NCI-H146 treated with DMSO at 0.1 percent for 48 hours (cell line): ENCODE measurements around the gene ACOT8.
"Not testable (repeated sequence)": the region's sequence is repeated elsewhere in the genome, so short reads cannot be mapped to it uniquely, and the experiment has no call there.

Experiments used
- DNase-seq: peaks from one replicate; lab custom pipeline; 2025; ENCODE audit not compliant: unreplicated experiment; lab: John Stamatoyannopoulos, UW

Gene ACOT8

GRCh38 chr20:45853484-45853883 is 3.7 kb downstream of the ACOT8 start:
- no peak for DNase-seq

DNA sequence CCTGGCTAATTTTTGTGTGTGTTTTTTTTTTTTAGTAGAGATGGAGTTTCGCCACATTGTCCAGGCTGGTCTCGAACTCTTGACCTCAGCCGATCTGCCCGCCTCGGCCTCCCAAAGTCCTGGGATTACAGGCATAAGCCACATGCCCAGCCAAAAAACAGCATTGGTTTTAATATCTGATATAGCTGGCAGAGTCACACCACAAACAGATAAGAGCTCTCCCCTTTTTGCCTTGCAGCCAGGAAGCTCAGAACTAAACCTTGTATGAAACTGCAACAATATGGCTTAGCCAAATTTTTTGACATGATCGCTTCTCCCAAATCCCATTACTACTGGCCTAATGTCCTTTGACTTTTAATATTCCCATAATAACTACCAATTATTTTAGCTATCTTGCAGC is 4.9 kb downstream of the ACOT8 start:
- no peak for DNase-seq

DNA sequence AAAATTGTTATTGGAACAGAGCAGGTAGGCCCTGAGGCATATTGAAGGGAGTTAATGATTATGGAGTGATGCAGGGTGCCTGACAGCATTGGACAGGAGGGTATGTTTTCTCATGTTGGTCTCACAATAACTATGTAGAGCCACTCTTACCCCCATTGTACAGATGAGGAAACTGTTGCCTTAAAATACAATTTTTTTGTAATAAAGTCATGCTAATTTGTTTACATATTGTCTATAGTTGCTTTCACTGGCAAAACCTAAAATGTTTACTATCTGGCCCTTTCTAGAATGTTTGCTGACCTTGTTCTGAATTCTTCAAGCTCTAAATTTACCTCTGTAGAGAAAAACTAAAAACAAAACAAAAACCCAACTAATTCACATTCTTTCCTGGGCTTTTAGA is 5.7 kb downstream of the ACOT8 start:
- DNase-seq, result no peak

GRCh38 chr20:45850926-45851325 is 6.3 kb downstream of the ACOT8 start:
- no peak for DNase-seq

- DNase-seq, result no peak
These were observed 7.0 kb downstream of the ACOT8 start for GRCh38 chr20:45850238-45850637.

DNA sequence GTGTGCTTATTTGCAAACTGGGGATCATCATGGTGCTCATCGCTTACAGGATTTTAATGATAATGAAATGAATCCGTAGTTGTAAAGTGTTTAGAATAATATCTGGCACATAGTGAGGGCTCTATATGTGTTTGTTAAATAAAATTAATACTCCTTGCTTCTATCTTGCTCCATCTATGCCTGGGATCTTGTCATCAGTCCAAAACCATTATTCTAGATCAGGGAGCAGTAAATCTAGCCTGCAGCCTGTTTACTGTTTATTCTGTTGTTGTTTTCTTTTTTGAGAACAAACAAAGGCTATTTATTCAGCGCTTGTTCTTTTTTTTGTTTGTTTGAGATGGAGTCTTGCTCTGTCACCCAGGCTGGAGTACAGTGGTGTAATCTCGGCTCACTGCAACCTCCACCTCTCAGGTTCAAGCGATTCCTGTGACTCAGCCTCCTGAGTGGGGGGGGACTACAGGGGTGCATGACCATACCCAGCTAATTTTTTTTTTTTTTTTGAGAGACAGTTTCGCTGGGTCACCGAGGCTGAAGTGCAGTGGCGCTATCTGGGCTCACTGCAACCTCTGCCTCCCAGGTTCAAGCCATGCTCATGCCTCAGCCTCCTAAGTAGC is 8.1 kb downstream of the ACOT8 start:
- DNase-seq, result no peak

DNA sequence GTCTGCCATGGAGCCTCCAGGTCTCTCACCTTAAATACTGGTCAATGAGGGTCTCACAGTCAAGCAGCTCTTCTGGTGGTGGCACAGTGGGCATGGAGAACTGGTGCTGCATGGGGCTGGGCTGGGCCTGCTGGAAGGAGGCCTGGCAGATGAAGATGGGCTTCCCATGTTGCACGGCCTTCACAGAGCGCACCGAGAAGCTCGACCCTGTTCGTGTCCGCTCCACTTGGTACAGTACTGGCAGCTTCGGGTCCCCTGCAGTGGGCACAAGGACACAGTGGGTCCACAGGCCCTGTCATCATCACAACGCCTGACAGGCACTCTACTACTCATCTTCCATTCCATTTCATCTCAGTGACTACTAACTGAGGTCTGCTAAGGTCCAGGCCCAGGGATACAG is 8.8 kb downstream of the ACOT8 start:
- DNase-seq, result no peak

DNA sequence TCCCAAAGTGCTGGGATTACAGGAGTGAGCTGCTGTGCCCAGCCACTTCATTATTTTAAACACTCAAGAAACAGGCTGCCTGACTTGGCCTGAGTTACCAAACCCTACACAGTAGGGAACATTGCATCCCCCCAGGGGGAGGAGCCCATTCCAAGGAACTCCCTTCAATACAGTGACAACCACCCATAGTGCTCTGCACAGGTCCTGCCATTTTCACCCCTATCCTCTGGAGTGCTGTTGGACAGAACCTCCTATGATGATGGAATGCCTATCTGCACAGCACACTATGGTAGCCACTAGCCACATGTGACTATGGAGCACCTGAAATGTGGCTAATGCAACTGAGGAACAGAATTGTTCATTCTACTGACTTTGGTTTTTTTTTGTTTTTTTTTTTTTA is 11.7 kb downstream of the ACOT8 start:
- no peak for DNase-seq

GRCh38 chr20:45843506-45843905 is 13.7 kb downstream of the ACOT8 start:
- no peak for DNase-seq

- no peak for DNase-seq
These were observed 14.9 kb downstream of the ACOT8 start for GRCh38 chr20:45842169-45842812.

DNA sequence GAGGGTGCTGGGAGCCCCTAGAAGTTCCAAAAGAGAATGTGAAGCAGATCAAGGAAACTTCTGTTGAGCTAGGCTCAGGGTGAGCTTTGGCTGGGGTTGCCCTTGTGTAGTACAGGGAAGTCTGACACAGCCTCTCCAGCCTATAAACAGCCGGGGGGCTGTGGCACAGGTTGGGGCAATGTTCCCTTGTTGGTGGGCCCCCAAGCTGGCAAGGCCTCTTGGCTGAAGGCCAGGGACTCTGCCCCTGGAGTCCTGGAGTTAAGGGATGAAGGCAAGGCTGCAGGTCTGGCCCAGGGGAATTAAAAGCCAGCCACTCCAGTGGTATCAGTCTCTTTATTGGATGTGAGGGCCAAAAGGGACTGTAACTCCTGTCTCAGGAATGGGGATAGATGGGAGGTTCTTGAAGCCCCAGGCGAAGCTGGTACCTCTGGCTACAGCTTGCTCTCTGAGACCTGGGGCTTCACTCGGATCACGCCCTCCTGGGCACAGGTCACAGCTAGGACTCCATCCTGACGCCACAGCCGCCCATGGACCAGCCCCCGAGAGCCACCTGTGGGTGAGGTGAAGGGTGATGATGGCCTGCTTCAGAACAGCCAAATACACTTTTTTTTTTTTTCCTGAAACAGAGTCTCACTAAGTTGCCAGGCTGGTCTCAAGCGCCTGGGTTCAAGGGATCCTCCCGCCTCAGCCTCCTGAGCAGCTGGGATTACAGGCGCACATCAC is 15.6 kb downstream of the ACOT8 start:
- no peak for DNase-seq

DNA sequence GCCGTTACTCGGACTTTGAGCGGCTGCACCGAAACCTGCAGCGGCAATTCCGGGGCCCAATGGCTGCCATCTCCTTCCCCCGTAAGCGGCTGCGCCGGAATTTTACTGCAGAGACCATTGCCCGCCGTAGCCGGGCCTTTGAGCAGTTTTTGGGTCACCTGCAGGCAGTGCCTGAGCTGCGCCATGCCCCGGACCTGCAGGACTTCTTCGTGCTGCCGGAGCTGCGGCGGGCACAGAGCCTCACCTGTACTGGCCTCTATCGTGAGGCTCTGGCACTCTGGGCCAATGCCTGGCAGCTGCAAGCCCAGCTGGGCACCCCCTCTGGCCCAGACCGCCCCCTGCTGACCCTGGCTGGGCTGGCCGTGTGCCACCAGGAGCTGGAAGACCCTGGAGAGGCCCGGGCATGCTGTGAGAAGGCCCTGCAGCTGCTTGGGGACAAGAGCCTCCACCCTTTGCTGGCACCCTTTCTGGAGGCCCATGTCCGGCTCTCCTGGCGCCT is 16.4 kb downstream of the ACOT8 start:
- DNase-seq, result no peak

DNA sequence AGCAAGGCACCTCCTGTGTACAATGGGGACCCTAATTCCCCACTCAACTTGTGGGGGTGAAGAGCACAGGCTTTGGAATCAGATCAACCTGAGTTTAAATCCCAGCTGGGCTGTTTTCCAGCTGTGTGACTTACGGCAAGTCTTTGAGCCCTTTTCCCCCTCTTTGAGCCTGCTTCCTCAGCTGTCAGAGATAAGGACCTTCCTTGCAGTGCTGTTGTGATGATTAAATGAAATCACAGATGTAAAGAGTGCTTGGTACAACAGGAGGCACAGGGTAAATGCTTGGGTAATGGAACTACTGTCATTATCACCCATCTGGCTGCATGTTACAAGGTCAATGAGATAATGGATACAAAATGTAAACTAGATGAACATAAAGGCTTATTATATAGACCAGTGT is 20.4 kb downstream of the ACOT8 start:
- DNase-seq, result no peak

GRCh38 chr20:45835825-45836224 is 21.4 kb downstream of the ACOT8 start:
- no peak for DNase-seq

DNA sequence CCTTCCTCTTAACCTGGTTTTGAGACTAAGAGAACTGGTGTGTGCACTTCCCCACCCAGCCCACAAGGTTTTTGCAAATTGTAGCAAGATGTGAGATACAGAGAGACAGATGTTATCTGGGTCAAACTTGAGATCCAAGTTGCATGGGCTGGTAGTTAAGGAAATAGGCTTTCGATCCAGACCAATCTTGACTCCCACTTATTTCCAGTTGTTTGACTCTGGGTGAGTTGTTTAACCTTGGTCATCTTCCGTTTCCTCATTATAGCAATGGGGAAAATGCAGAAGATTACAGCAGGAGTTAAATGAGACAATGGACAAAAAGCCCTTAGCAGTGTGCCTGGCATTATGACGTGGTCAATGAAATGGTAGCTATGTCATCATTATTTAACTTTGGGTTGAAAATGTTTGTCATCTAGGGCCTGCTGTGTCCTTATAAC is 21.8 kb downstream of the ACOT8 start:
- DNase-seq, result no peak

GRCh38 chr20:45834797-45835161 is 22.4 kb downstream of the ACOT8 start:
- DNase-seq, result no peak

DNA sequence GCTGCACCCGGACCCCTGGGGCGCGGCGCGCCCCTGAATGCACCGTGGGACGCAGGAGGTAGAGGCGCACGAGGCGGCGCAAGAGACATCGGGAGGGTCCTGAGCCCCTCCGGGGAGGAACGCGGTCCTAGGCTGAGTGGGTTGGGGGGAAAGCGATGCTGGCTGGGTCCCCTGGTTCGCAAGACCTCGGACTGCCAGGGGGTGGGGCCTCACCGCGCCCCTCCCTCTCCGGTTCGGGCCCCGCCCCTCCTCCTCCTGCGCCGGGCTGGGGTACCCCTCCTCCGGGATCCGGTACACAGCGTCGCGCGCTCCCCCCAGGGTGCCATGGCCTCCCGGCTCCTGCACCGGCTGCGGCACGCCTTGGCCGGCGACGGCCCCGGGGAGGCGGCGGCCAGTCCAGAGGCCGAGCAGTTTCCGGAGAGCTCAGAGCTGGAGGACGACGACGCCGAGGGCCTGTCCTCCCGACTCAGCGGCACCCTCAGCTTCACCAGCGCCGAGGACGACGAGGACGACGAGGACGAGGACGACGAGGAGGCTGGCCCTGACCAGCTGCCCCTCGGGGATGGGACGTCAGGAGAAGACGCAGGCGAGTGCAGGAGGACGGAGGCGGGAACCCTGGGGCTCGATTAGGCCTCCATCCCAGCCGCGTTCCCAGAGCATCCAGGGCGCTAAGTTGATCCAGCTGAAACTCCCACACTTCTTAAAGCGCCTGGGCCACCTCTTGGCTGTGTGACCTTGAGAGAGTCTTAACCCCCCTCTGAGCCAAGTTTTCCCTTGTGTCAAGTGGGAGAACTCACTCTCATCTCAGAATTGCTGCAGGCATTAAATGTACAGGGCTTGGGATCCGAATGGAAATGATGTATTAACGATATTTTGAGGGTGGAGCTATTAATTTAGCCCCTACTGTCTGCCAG is 23.1 kb downstream of the ACOT8 start:
- peak; percentile 66 for DNase-seq

- DNase-seq, result peak; percentile 66
These were observed 23.9 kb downstream of the ACOT8 start, which contains the start of gene SNX21 for GRCh38 chr20:45833030-45833882. SNX21 (plus strand) TSS chr20:45833799; CDS start chr20:45833920, 121 bp downstream.

- no peak for DNase-seq
These were observed 24.6 kb downstream of the ACOT8 start for GRCh38 chr20:45832619-45833018.

GRCh38 chr20:45829673-45830106 is 27.5 kb downstream of the ACOT8 start:
- not testable (repeated sequence) for DNase-seq
